Activated T-helper 17 cell treated with anti-CD3 and anti-CD28 coated beads, Interleukin-2, amount 50 U/mL, for 72 hours (primary cell): ENCODE results near the gene MMP3. TPM values are rescaled to one million over a fixed set of nuclear protein-coding genes. Genes with fewer than 3 reads are reported as not detected.
"Not testable (repeated sequence)": the region's sequence is repeated elsewhere in the genome, so short reads cannot be mapped to it uniquely, and the experiment has no call there.

ENCODE experiments used
- ATAC-seq: fragments of 150-1000 bp; cut with Tn5 transposase; replicated peaks from 2 replicates; pipeline ENCODE4 v1.10.0; 2021; ENCODE audit warnings: mild to moderate bottlenecking, moderate library complexity
- H3K27ac Mint-ChIP-seq: one replicate; pipeline ENCODE4 v1.8.0; 2022; ENCODE audit warnings: mixed read lengths
- H3K27me3 Mint-ChIP-seq: one replicate; pipeline ENCODE4 v1.8.0; 2022; ENCODE audit warnings: mixed read lengths
- H3K36me3 Mint-ChIP-seq: one replicate; pipeline ENCODE4 v1.8.0; 2022; ENCODE audit warnings: low read depth, mild to moderate bottlenecking, mixed read lengths
- H3K4me1 Mint-ChIP-seq: one replicate; pipeline ENCODE4 v1.8.0; 2022; ENCODE audit warnings: mixed read lengths
- H3K4me3 Mint-ChIP-seq: one replicate; pipeline ENCODE4 v1.8.0; 2022; ENCODE audit warnings: mild to moderate bottlenecking, mixed read lengths
- H3K9me3 Mint-ChIP-seq: one replicate; pipeline ENCODE4 v1.8.0; 2022; ENCODE audit warnings: mixed read lengths
- total RNA-seq, 2 donors: library from RNA; stranded (reverse); gene quantifications; one replicate each; pipeline ENCODE4 v1.2.3, GENCODE V29; 2022

Gene MMP3
- total RNA-seq: not detected

DNA sequence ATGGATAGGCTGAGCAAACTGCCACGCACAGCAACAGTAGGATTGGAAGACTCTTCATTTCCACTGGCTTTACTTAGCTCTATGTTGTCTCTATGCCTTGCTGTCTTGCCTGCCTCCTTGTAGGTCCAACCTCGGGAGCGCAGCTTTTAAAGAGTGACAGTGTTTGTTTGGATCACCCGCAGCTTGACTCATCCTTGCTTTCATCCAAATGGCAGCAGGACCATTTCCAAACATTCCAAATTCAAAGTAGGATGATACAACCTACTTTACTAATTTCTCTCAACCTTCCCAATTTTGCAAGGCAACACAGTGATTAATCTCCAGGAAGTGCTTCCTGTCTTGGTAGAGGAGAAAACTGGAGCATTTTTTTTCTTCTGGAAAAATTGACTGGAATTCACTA is at the start of gene MMP3:
TSS of gene MMP3 (minus strand) at position 121 of the 400 bp plus-strand sequence. CDS start at position 58, 63 bp downstream.
- H3K27me3 Mint-ChIP-seq: peaks cover 12% of the 10 kb centered on the region
- H3K27ac Mint-ChIP-seq: no peak within 1 kb of the TSS
- no peak for ATAC-seq
- no peak within 1 kb of the TSS for H3K4me3 Mint-ChIP-seq
- H3K4me1 Mint-ChIP-seq: no peaks in the 10 kb centered on the region
- no peaks in the 10 kb centered on the region for H3K9me3 Mint-ChIP-seq
- no peaks in the 10 kb centered on the region for H3K36me3 Mint-ChIP-seq

DNA sequence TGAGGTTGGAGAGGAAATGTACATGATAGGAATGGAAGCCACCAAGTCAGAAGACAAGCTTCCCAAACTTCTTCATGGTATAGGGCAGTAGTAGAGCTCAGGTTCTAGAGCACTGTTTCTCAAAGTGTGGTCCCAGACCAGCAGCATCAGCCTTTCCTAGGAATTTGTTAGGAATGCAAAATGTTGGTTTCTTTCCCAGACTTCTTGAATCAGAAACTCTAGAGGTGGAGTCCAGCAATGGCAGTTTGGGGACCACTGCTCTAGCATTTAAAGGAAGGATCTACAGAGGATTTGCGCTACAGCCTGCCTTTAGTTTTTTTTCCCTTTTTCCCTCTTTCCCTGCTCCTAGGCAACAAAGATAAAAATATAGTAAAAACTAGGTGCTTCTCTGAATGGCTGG is 48.3 kb upstream of the MMP3 start:
- Mint-ChIP-seq H3K27me3 (peaks cover 20% of the 10 kb centered on the region), H3K27ac (no peak overlapping the region), H3K9me3 (peaks cover 6% of the 10 kb centered on the region), H3K4me3 (no peak overlapping the region), H3K4me1 (no peaks in the 10 kb centered on the region), H3K36me3 (no peaks in the 10 kb centered on the region)
- no peak for ATAC-seq

DNA sequence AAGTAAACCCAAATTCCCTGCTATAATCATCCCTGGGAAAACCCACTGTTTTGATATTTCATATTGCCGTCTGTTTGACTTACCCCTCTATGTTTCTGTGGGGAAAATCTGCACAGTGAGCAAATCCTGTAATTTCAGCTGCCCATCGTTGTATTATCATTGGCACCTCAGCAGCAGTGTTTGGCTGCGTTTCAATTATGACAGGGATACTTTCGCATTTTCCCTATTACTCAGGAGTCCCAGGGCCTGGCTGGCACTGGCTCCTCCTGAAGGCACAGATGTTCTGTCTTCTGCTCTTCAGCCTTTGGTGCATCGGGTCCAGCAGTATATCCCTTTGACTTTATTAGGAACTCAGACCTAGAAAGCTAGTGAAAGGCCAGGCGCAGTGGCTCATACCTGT is 43.6 kb upstream of the MMP3 start:
- H3K4me1 Mint-ChIP-seq: peaks cover 6% of the 10 kb centered on the region
- peaks cover 4% of the 10 kb centered on the region for H3K9me3 Mint-ChIP-seq
- no peaks in the 10 kb centered on the region for H3K36me3 Mint-ChIP-seq
- no peak for ATAC-seq
- no peak overlapping the region for H3K4me3 Mint-ChIP-seq
- H3K27ac Mint-ChIP-seq: no peak overlapping the region
- H3K27me3 Mint-ChIP-seq: peaks cover 17% of the 10 kb centered on the region

DNA sequence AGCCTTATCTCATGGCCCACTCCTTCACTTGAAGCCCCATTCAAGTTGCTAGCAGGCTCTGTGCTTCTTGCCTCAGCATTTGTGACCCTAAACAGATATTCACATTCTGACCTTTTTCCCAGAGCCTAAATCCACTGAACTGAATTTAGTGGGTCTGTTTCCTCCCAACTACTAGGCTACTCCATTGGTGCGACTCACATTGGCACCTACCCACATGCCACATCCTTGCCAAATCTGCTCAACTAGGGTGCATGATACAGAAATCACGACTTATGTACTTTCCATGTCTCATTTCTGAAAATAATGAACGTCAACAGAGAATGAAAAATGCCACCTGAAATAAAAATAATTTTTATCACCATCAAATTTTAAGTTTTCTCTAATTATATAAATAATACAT is 39.7 kb upstream of the MMP3 start:
- Mint-ChIP-seq H3K4me3 (no peak overlapping the region), H3K9me3 (peaks cover 4% of the 10 kb centered on the region), H3K27ac (peak overlapping the region; percentile 72), H3K4me1 (peaks cover 6% of the 10 kb centered on the region), H3K27me3 (peaks cover 4% of the 10 kb centered on the region), H3K36me3 (no peaks in the 10 kb centered on the region)
- peak; percentile 56 for ATAC-seq

DNA sequence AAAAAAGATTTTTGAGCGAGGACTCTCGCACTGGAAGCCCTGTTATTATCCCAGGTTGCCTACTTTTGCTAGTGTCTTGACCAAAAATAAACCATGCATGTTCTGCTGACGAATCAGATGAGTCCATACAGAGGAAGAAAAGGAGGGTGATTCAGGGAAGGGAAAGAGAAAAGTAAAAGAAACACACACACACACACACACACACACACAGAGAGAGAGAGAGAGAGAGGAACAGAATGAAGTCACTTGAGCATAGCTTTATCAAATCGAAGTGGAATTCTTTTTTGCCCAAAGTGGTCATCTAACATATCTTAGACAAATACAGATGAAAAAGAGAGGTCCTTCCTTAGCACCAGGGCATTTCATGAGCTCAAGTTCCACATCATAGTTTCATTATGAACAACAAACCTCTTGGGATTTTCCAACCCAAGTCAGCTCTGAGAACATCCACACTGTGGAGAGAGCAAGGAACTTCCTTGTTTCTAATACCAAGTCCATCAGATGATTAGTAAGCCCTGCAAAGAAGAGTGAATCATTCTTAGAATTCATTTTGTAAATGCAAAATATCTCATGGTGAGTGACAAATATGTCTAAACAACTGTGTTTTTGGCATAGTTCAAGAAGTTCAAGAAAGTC is 39.1 kb upstream of the MMP3 start:
- H3K36me3 Mint-ChIP-seq: no peaks in the 10 kb centered on the region
- H3K27ac Mint-ChIP-seq: peak overlapping the region; percentile 72
- peak; percentile 81 for ATAC-seq

DNA sequence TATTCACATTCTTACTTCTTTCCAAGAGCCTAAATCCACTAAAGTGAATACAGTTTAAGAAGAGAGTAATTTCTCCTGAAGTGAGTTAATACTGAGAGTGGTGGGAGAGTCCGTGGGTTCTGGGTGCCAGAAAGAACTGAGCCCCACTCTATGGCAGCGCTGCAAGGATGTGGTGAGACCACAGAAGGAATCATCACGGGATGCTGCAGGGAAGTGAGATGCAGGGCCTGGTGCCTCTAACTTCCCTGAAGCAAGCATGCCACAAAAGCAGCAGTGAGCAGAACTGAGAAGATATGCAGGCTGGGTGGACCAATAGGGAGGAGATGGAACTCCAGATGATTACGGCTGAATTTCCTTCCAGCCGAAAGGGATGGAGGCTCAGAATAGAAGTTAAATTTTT is 36.4 kb upstream of the MMP3 start:
- no peak for ATAC-seq
- H3K27ac Mint-ChIP-seq: no peak overlapping the region

More for the DNA sequence above, 39.1 kb upstream of the MMP3 start:
- Mint-ChIP-seq H3K4me1 (peaks cover 6% of the 10 kb centered on the region), H3K4me3 (no peak overlapping the region), H3K9me3 (peaks cover 4% of the 10 kb centered on the region), H3K27me3 (peaks cover 4% of the 10 kb centered on the region)

DNA sequence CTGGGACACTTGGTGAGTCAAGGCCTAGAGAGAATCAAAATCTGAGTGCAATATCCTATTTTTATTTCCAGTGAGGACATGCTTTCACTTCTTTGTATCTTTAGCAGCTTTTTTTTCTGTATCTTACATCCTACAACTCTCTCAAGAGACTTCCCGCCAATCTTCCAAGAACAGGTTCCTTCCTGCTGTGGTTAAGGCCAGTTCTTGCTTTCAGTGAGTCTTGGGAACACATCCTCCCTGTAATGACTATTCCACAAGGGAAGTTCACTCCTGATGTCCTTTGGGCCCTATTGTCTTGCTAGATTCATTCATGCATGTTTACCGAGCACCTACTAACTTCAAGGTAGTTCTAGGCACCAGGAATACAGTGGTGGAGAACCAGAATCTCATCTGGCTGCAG is 35.2 kb upstream of the MMP3 start:
- Mint-ChIP-seq H3K4me3 (no peak overlapping the region), H3K9me3 (peaks cover 4% of the 10 kb centered on the region), H3K4me1 (peaks cover 6% of the 10 kb centered on the region), H3K27me3 (peaks cover 4% of the 10 kb centered on the region), H3K36me3 (no peaks in the 10 kb centered on the region), H3K27ac (no peak overlapping the region)
- no peak for ATAC-seq

More for the DNA sequence above, 36.4 kb upstream of the MMP3 start:
- H3K4me3 Mint-ChIP-seq: no peak overlapping the region
- H3K9me3 Mint-ChIP-seq: peaks cover 4% of the 10 kb centered on the region
- peaks cover 4% of the 10 kb centered on the region for H3K27me3 Mint-ChIP-seq
- peaks cover 6% of the 10 kb centered on the region for H3K4me1 Mint-ChIP-seq
- no peaks in the 10 kb centered on the region for H3K36me3 Mint-ChIP-seq

DNA sequence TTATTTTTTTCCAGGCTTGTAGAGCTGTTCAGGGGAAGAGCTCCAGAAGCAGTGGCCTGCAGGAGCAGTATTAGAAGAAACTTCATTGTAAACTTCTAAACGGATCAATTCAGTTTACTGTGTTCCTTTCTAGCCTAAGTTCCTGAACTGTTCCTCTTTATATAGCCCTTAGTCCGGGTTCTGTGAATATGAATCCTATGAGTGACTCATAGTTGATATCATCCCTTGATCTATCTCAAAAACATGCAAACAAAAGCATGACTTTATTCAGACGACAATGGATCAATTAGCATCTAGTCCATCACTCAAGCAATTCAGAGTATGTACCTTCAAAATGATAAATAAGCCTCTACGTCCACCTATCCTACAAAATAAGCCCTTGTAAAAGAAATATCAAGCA is 31.4 kb upstream of the MMP3 start, which contains the start of gene MMP12:
TSS of gene MMP12 (minus strand) at position 131 of the 400 bp plus-strand sequence. CDS start at position 86, 45 bp downstream.
- no peak within 1 kb of the TSS for H3K4me3 Mint-ChIP-seq
- H3K27ac Mint-ChIP-seq: no peak within 1 kb of the TSS
- no peaks in the 10 kb centered on the region for H3K36me3 Mint-ChIP-seq
- no peak for ATAC-seq
- H3K9me3 Mint-ChIP-seq: no peaks in the 10 kb centered on the region
- H3K27me3 Mint-ChIP-seq: peaks cover 4% of the 10 kb centered on the region
- H3K4me1 Mint-ChIP-seq: no peaks in the 10 kb centered on the region

DNA sequence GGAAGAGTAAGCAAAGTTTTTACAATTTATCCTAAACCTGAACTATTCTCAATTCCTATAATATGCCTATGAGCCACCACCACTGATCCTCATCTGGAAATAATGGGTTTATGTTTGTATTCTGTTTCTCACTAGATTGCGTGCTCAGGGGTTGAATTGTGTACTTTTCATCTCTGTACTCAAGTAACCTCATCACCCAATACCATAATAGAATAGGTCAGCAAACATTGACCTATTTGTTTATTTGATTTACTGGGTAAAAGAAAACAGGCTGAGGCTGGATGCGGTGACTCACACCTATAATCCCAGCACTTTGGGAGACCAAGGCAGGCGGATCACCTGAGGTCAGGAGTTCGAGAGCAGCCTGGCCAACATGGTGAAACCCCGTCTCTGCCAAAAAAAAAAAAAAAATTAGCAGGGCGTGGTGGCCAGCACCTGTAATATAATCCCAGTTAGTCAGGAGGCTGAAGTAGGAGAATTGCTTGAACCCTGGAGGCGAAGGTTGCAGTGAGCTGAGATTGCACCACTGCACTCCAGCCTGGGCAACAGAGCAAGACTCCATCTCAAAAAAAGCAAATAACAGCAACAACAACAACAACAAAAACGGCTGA is 26.1 kb upstream of the MMP3 start:
- not testable (repeated sequence) for H3K4me1 Mint-ChIP-seq, H3K27ac Mint-ChIP-seq, ATAC-seq, H3K4me3 Mint-ChIP-seq, H3K36me3 Mint-ChIP-seq, H3K9me3 Mint-ChIP-seq, H3K27me3 Mint-ChIP-seq

DNA sequence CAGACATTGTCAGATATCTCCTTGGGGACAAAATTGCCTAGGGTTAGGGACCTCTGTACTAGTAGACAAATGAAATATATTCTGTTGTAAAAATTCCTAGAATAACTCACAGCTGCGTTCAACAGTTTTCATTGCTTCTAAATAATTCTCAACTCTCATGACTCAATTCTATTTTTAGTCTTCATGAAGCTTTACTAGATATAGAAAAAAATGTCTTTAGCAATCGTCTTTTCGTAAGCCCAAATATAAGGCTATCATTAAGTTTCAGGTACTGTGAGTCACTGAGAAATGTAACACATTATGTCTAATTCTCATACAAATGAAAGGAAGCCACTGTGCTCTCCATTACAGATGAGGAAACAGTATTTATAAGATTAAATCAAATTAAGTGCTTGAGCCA is 24.9 kb upstream of the MMP3 start:
- no peaks in the 10 kb centered on the region for H3K27me3 Mint-ChIP-seq
- ATAC-seq: no peak
- H3K4me1 Mint-ChIP-seq: no peaks in the 10 kb centered on the region
- H3K36me3 Mint-ChIP-seq: no peaks in the 10 kb centered on the region
- H3K9me3 Mint-ChIP-seq: no peaks in the 10 kb centered on the region
- H3K4me3 Mint-ChIP-seq: no peak overlapping the region
- H3K27ac Mint-ChIP-seq: no peak overlapping the region

DNA sequence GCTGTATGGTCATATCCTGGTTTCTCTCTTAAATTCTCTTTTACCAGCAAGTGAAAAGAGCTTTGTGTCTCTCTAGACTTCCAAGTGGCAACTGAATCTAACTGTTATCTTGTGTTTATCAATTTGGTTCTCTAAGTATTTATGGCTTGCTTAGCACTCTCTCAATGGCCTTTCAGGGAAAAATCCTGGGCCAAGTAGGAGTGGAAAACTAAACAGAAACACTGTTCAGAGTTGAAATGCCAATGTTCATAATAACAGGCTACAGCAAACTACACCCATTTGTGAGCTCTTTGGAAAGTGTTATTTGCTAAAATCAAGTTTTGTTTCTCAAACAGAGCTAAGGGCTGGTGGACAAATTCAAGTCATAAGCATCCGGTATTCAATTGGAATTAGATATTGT is 21.3 kb upstream of the MMP3 start:
- peaks cover 4% of the 10 kb centered on the region for H3K27me3 Mint-ChIP-seq
- no peak overlapping the region for H3K27ac Mint-ChIP-seq
- no peak for ATAC-seq
- H3K4me3 Mint-ChIP-seq: no peak overlapping the region
- H3K9me3 Mint-ChIP-seq: no peaks in the 10 kb centered on the region
- H3K4me1 Mint-ChIP-seq: no peaks in the 10 kb centered on the region
- no peaks in the 10 kb centered on the region for H3K36me3 Mint-ChIP-seq

DNA sequence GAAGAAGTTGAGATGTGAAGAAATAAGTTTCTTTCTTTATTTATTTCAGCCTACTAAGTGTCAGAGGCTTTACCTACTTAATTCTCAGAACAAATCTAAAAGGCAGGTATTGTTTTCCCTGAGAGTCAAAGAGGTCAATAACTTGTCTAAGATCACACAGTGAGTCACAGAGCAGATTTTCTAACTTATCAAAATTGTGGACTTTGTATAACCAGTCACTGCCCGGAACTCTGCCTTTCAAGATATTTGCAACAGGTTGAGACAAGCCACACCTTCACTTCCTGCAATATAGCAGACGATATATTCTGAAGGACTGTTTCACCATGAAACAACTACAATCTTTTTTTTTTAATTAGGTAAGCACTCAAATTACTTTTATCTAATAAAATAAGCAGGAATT is 10.5 kb upstream of the MMP3 start:
- Mint-ChIP-seq H3K4me3 (no peak overlapping the region), H3K9me3 (no peaks in the 10 kb centered on the region), H3K27me3 (peaks cover 4% of the 10 kb centered on the region), H3K4me1 (no peaks in the 10 kb centered on the region), H3K27ac (no peak overlapping the region), H3K36me3 (no peaks in the 10 kb centered on the region)
- no peak for ATAC-seq

DNA sequence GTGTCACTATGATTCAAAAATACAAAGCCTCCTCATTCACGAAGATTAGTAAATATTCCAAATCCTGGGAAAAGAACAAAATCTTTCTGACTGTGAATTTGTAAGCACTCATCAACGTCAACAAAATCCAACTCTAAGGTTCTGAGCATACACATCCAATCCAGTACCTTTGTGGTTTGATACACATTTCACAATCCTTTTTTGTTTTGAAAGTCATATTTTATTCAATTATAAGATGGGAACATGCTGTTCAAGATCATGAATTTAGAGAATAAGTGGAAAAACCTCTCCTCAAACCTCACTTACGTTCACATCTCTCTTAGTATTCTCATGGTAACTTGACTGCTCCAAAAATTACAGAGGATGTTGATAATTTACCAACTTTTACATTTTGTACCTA is 9.6 kb upstream of the MMP3 start:
- H3K4me3 Mint-ChIP-seq: no peak overlapping the region
- H3K27ac Mint-ChIP-seq: no peak overlapping the region
- H3K36me3 Mint-ChIP-seq: no peaks in the 10 kb centered on the region
- H3K27me3 Mint-ChIP-seq: peaks cover 4% of the 10 kb centered on the region
- no peak for ATAC-seq
- no peaks in the 10 kb centered on the region for H3K4me1 Mint-ChIP-seq
- no peaks in the 10 kb centered on the region for H3K9me3 Mint-ChIP-seq

DNA sequence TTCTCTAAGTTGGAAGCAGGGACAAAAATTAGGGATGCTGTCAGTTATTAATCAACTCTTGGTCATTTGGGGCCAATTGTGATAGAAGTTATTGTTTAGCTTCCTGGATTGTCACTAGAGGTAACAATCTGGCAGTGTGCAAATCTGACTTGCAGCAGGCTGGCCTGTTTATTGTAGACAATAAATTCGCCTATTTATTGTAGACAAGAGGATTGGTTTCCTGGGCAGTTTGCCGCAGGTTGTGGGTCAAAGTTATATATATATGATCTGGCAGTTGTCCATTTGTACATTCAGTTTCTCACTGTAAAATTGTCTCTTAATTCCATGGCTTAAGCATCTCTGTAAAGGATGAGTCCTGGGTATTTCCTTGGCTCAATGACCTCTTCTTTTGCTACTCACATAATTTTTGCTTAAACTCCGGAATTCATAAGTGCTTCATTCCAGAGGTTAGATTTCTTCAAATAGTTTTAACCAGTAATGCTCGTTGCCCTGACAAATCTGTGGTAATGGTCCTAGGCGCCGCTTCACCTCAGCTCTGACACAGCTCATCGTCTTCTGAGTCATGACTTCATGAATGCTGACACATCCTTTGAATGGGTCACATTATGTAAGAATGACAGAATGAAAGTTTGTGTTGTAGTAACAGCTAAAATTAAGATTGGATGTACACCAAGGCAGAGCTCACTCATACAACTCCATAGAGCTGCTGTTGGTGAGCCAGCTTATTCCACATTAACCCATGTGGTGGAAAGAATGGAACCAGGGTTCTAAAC is 7.8 kb upstream of the MMP3 start:
- H3K9me3 Mint-ChIP-seq: no peaks in the 10 kb centered on the region
- H3K4me1 Mint-ChIP-seq: no peaks in the 10 kb centered on the region
- ATAC-seq: peak; percentile 28
- H3K36me3 Mint-ChIP-seq: no peaks in the 10 kb centered on the region
- H3K4me3 Mint-ChIP-seq: no peak overlapping the region
- peaks cover 4% of the 10 kb centered on the region for H3K27me3 Mint-ChIP-seq
- no peak overlapping the region for H3K27ac Mint-ChIP-seq

DNA sequence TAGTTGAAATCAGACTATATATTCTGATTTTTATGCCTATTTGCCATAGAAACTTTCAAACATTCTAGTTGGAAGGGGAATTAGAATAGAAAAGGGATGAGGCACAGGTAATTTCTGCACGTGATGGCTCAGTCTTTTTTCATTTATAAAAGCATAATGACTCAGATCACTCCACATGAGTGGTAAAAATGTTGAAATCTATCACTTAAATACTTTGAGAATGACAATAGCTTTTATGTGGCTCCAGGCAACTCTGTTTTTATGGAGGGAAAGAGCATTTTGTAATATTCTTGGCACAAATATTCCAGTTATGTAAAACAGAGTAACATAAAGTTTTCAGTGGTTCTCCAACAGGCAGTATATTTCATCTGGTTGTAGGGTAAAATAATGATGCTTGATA is 5.9 kb upstream of the MMP3 start:
- no peak for ATAC-seq
- Mint-ChIP-seq H3K9me3 (no peaks in the 10 kb centered on the region), H3K36me3 (no peaks in the 10 kb centered on the region), H3K27me3 (peaks cover 8% of the 10 kb centered on the region), H3K4me1 (no peaks in the 10 kb centered on the region), H3K27ac (no peak overlapping the region), H3K4me3 (no peak overlapping the region)
